ENCODE measurements around the gene GLRX3.
"Not testable (repeated sequence)": the region's sequence is repeated elsewhere in the genome, so short reads cannot be mapped to it uniquely, and the experiment has no call there.

Gene GLRX3

DNA sequence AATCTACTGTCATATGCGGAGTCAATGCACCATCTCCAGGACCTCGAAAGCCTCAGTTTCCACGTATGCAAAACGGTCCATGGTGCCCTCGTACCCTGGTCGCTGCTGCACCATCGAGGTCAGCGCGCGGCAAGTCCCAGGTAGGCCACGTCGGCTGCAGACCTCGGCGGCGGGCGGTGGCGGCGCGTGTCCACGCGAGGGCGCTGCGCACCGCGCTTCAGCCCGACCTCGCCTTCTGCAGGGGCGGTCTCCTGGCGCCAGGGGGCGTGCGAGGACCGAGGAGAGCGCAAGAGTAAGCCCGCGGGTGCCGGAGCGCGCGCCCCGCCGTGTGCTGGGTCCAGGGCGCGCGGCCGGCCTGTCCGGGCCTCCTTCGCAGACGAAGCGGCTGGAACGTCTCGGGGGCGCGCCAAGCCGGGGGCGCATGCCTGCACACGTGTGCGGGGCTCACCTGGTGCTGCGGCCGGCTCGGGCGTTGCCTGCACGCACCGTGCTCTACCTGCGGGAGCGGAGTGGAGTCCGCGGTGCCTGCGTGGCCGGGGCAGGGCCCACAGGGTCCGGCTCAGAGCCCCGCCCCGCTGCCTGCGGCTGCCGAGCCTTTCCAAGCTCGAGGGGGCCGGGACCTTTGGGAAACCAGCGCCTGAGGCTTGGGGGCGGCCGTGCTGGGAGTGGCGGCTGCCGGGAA is 54.0 kb downstream of the GLRX3 start:
- DNase-seq = peak; percentile 82 to 91 (median 87)

DNA sequence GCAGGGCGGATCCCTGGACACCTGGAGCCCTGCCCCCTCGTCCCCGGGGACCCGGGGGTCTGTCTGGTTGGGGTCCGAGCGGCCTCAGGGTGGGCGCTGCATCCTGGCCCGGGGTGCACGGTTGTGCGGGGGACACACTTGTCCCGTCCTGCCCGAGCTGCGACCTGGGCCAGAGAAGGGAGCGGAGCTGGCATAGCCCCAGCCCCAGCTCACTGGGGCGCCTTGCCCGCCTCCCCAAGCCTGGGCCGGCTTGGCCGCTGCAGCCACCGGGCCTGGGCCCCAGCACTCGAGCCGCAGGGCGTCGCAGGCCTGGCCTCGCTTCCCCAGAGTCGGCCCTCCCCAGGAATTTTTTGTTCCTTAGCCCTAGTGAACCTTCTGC is 54.5 kb downstream of the GLRX3 start:
- no peak for DNase-seq

DNA sequence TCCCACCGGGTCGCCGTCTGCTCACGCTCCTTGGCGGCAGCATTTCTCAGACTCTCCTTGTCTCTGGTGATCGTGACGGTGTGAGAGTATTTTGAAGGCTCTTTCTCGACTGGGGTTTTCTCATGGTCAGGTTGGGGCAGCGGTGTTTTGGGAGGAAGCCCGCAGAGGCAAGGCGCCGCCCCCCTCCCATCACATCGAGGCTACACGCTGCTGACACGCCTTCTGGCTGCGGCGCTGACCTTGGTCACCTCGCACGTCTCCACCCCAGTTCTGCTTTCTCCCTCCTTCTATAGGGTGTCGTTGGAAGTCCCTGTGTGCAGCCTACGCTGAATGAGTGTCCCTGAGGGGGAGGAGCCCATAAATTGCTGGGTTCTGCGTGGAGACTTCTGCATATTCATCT is 55.2 kb downstream of the GLRX3 start:
- no peak for DNase-seq

DNA sequence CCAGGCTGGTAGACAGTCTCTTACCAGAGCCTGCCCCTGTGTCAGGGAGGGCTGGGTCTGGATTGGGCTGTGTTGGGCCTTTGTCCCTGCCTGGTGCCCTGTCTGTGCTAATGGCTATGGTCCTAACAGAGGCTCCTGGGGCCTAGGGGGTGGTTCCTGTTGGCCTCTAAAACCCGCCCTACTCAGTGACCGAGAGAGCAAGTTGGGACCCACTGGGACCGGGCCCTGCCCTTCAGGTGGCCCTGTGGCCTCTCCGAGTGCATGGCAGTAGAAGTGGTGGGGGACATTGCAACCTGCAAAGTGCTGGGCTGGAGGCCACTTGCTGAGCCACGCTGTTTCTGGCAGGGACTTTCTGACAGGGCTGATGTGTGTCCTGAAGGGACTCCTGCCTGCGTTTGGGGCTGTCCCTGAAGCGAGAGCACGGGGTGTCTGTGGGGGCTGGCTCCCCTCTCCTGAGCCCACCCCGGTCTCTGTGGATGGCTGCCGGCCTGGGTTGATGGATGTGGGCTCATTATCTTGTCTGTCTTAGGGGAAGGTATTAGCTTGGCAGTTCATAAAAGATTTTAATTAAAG is 56.2 kb downstream of the GLRX3 start:
- DNase-seq = no peak

DNA sequence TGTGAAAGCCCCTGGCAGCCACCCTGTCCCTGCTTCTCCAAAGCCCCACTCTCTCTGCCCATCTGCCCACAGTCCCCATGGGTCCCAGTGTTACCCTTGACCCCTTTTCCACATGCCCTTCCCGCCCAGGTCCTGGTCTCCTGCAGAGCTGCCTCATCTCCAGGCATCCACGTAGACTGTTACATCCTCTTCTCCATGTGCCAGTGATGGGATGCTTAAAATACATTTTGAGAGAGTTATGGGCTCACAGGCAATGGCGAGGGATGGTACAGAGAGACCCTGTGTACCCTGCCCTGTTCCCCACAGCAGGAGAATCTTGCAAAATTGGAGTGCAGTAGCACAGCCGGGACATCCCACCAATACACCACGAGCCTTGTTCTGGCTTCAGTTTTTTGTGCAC is 56.8 kb downstream of the GLRX3 start:
- DNase-seq = no peak

DNA sequence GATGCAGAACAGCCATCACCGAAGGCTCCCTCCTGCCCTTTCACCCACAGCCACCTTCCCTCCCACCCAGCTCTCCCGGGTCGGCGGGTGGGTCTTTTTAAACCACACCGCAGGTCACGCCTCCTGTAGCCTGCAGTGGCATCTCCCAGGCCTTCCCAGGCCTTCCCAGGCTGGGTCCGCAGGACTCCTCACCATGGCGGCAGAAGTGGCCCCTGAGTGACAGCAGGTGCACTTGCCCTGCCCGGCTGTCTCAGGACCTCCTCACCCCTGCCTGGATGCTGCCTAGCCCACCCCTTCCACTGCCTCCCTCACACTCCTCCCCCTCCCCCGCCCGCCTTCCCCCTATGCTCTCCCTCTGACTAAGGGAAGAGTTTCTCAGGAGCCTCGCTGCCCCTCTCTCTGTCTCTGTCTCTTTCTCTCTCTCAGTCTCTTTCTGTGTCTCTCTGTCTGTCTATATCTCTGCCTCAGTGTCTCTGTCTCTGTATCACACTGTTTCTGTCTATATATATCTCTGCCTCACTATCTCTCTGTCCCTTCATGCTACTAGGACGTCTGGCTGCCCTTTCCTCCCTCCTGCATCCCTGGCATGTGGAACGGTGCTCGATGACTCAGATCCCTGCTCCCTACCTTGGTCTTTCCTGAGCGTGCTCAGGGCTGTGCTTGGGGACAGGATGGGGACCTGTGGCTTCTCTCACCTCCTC is 57.5 kb downstream of the GLRX3 start:
- DNase-seq = no peak

DNA sequence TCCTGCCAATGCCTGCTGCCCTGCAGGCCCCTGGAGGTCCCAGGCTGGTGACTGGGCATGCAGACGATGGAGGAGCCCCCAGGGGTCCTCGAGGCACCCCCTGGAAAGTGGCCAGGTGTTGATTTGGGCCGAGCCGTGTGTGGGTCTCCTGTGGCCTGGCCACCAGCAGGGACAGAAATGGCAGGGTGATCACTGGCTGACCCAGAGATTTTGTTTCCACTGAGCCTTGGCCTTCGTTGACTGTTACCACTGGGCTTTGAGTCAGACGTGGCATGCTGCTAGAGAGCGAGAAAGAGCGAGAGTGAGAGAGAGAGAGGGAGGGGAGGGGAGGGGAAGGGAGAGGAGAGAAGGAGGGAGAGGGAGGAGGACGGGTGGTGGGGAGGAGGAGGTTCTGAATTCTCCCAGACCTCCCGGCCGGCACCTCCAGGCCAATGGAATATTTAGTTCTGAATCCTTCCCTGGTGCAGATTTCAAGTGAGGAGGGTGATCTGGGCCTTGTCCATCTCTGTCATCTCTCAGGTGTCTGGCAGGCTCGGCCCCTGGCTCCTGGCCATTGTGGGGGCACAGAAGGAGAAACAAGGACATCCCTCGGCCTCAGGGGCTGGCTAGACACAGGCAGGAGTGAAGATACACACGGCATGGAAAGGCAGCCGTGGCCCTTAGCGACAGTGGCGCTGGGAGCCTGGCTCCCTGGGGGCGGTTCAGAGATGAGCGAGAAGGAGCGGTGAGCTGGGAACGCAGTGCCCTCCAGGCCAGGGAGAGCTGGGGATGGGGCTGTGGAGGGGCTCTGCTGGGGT is 58.2 kb downstream of the GLRX3 start:
- DNase-seq = no peak

DNA sequence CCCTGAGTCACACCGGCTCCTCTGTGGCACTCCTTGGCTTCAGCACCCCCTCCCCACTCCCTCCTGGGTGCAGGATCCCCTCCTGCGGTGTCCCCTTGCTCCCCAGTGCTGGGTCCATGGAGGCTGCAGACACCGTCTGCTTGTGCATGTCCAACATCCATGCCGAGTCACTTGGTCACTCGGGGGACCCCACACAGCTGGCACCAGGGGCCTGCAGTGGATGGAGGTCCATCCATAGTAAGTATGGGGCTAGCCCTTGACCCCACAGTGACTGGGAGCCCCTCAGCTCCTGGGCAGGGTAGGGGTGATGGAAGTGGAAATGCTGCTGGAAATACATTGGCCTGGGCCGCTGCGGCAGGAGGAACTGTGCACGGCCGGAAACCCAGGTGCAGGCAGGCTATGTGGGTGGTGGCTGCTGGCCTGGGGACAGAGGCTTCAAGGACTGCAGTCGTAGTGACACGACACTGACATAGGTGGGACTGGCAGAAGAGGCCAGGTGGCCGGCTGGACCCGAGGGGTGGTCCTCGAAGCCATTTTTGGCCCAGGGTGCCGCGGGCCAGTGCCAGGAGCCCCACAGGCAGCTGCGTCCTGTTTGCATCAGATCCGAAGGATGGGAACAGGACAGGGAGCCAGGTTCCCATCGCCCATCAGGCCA is 58.9 kb downstream of the GLRX3 start:
- DNase-seq = no peak

DNA sequence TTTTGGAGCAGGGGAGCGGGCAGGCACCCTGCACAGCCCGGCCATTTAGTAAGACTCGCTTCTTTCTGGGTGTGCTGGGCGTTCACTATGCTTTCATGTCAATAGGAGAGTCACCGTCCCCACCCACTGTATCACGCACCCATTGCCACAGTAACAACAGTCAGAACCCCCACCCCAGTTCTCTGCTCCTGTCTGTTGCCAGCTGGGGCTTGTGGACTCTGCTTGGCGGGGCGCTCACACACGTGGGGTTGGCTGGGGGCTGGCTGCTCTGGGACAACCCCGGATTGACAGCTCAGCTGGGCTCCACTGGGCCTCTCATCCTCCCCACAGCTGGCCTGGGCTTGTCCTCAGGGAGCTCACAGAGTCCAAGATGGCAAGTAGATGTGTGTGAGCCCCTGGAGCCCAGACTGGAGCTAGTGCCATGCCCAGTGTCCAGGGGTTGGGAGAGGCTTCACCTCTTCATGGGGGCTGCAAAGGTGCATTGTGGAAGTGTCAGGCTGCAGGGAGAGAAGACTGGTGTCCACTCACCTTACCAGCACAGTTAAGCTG is 59.6 kb downstream of the GLRX3 start:
- DNase-seq = no peak

DNA sequence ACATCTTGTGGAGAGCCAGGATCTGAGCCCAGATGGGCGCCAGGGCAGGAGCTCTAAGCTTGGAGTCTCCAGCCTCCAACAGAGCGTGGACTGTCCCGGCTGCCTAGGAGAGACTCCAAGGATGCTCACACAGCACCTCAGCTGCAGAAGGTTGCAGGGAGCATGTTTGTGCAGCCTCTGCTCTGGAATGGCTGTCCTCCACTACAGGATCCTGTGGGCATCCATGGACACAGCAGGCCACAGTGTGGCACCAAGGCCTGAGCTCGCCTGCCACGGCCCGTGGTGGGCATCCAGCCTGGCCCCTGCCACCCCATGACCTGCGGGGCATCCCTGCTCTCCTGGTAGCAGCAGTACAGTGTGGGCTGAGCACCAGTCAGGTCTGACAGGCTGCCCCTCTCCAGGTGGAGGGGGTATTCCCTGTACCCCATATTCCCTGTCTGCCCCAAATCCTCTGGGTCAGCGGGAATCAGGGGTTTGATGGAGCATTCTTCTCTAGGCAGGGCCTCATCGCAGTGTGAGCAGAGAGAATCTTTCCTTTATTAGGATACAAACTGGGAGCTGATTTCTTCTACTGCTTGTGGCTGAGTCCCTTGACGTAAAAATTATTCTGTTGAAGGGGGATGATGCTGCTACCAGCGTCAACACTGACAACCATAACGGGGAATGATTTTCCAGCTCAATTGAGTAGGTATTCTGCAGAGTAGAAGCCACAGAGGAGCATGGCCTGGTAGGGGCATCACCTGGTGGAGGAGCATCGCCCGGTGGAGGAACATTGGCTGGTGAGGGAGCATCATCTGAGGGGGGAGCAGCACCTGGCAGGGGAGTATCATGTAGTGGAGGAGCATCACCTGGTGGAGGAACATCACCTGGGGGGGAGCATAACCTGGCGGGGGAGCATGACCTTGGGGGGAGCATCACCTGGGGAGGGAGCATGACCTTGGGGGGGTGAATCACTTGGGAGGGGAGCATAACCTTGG is 60.6 kb downstream of the GLRX3 start:
- no peak for DNase-seq

DNA sequence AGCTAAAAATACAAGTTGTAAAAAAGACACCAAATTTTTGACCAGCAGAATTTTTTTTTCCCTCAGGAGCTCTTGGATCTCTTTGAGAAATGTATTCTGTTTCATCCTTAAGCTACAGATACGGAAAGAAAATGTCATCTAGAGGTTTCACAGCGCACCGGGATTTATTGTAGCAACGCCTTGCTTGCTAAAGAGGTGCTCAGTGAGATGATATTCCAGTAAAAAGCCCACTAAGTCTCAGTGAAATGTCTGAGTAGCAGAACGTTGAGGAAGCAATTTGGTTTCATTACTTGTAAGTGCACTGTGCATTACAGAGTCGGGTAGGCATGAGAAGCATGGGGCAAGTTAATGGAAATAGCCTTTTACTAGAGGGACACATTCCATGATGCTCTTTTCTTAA is 62.5 kb downstream of the GLRX3 start:
- no peak for DNase-seq

DNA sequence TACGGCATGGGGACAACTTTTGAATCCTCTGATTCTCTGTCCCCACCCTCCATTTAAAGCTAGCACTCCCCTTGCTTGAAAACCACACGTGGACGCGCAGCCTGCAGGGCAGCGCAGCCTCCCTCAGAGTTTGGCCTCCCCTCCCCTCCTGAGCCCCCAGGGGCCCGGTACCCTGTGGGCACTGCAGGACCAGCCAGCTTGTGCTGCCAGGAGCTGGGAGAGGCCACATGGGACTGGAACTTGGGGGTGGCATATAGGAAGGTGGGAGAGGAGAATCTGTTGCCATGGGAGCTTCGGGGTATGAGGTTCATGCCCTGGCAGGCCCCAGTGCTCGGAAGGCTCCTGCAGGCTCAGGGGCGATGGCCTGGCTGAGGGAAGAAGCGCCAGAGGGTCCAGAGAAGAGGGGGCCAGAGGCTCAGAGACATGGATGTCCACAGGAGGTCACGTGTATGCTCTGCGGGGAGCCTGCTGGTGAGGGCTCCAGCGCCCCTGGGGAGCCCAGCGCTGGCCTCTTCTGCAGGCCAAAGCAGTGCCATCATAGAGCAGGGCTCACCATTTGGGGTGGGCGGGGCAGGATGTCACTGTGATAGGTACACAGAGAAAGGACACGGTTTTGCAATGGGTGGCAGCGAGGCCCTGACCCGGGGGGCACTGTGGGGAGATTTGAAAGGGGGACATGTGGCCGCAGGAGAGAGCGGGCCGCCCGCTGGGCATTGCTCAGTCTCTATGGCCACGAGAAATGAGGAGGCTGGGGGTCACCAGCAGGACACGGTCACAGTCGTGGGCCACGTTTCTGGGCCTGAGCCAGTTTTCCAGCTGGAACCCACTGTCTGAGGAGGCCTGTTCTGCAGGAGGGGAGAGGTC is 64.2 kb downstream of the GLRX3 start:
- DNase-seq = no peak

DNA sequence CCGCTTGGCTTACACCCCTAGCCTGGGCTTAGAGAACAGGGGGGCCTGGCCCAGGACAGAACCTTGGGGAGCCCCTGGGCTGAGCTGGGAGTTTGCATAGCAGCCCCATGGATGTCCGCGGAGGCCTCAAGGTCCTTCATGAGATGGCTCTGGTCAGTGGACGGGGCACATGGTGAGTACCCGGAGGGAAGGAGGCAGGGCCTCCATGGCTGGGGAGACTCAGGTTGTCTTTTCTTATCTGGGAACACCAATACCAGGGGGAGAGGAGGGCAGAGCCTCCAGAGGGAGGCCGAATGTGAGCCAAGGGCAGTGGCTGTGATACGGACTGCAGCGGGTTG is 64.8 kb downstream of the GLRX3 start:
- no peak for DNase-seq

DNA sequence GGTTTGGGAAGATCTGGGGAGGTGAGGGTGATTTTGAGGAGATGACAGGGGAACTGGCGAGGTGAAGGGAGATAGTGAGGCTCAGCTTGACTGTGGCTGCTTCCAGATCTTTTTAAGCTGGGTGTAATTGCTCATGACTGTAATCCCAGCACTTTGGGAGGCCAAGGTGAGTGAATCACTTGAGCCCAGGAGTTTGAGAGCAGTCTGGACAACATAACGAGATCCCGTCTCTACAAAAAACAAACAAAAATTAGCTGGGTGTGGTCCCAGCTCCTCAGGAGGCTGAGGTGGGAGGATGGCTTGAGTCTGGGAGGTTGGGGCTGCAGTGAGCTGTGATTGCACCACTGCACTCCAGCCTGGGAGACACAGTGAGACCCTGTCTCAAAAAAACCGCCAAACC is 66.0 kb downstream of the GLRX3 start:
- not testable (repeated sequence) for DNase-seq

DNA sequence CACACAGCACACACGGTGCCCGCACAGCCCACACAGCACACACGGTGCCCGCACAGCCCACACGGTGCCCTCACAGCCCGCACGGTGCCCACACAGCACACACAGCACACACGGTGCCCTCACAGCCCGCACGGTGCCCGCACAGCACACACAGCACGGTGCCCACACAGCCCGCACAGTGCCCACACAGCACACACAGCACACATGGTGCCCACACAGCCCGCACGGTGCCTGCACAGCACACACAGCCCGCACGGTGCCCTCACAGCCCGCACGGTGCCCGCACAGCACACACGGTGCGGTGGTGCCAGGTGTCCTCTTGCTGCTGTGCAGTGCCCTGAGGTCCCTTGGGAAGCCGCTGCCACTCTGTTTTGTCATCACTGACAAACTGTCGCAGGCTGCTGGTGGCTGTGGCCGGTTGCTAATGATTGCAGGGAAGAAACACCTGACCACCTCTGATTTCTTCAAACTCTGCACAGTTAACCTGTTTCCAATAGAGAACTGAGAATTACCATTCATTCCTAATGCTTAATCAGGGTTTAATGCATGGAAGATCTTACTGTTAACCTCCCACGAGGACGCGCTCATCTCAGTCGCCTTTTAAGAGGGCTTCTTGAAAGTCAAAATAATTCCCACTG is 66.9 kb downstream of the GLRX3 start:
- DNase-seq = no peak

DNA sequence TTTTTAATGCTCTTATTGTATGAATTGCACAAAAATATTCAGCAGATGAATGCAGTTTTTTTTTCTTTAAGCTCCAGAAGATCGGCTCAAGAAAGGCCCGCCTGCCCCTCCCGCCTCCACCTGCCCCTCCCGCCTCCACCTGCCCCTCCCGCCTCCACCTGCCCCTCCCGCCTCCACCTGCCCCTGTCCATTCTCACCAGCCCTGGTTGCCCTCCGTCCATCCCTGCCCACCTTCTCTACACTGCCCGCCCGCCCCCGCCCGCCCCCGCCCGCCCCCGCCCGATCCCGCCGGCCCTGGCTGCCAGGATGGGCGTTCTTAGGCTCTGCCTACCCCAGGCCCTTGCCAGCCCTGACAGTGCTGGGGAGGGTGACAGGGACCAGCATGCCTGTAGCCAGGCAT is 67.4 kb downstream of the GLRX3 start:
- DNase-seq = no peak

DNA sequence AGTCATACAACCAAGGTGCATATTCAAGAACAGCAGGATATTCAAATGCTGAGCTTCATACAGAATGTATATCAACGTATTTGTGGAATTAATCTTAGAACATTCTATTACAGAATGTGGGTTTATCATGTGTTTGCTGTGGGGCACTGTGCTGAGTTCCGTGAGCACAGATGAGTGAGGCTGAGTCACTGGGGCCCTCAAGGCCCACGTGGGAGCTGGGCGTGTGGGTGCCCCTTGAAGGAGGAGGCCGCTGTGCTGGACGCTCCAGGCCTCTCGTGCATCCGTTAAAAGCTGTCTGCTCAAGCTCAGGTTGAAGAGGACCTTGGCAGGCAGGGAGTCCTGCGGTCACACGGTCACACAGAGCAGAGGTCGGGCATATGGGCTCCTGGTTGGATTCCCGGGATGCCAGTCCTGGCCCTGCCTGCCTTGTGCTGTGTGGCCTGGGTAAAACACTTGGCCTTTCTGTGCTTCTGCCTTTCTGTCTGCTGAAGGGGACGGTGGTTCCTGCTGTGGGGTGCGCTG is 70.1 kb downstream of the GLRX3 start:
- DNase-seq = no peak

DNA sequence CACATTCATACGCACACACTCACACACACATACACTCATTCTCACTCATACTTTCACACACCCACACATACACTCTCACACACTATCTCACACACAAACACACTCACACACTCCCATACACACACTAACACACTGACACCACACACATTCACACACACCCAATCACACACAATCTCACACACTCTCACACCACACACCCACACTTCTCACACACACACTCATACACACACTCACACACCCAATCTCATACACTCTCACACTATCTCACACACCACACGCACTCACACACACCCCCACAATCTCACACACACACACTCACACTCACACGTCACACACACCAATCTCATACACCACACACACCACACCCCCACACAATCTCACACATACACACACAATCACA is 71.0 kb downstream of the GLRX3 start:
- DNase-seq = no peak

DNA sequence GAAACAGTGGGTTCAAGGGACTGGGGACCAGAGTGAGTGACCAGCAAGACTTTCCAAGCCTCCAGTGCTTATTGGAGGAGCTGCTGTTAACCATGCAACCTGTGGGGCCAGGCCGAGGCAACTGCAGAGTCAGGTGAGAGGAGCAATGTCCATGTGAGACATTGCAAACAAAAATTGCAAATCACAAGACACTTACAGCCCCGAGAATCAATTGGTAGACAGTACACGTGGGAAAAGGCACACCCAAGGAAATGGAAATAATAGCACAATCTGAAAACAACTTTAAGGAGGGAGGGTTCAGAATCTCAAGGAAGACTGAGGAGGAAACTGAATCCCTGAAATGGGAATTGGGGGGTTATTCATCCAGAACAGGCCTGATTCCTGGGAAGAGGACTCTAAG is 72.6 kb downstream of the GLRX3 start:
- no peak for DNase-seq

DNA sequence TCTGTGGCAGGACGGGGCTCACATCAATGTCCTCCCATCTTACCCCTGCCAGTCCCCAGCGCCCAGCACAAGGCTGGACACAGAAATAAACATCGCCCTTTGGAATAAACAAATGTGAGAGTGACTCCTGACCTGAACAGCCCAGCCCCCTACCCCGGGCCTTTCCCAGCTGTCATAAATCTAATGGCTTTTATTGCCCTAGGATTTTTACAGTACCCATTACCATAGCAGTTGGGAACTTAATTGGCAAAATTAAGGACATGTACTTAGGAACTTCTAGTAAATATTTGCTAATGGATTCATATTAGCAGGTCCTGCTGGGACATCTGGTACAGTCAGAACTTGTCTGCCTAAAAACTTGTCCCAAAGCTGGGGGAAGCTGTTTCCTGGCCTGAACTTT is 76.6 kb downstream of the GLRX3 start:
- no peak for DNase-seq

Data from activated naive CD4-positive, alpha-beta T cell (primary cell).